GM21447 (cell line): ENCODE results near the gene PFKP.

Source experiments
- ATAC-seq: cut with Tn5 transposase; IDR thresholded peaks from one replicate; pipeline ENCODE4 v1.9.1; 2021; ENCODE audit not compliant: unreplicated experiment

PFKP gene

GRCh38 chr10:3068968-3069737 lies 1.8 kb downstream of the PFKP start:
- peak; percentile 32 for ATAC-seq

DNA sequence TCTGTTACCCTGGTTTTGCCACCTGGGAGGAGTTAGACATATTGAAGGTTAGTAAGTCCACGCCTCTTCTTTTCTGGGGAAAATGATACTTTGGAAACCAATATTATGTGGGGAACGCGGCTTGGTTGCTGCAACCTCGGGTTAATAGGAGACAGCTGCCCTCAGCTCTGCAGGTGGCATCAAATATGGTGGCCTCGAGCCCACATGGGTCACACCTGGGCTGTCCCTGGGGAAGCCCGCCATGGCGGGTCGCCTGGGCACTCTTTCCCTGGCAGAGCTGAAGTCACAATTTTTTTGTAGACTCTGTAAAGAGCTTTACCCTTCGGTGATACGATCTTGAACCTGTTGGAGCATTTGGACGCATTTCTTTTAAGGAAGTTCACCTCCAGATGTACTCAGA lies 2.5 kb downstream of the PFKP start:
- ATAC-seq, result no peak

GRCh38 chr10:3071405-3072198 lies 4.3 kb downstream of the PFKP start:
- ATAC-seq, result no peak

GRCh38 chr10:3072641-3073360 lies 5.5 kb downstream of the PFKP start:
- ATAC-seq, result no peak

GRCh38 chr10:3074145-3074665 lies 6.9 kb downstream of the PFKP start:
- no peak for ATAC-seq

DNA sequence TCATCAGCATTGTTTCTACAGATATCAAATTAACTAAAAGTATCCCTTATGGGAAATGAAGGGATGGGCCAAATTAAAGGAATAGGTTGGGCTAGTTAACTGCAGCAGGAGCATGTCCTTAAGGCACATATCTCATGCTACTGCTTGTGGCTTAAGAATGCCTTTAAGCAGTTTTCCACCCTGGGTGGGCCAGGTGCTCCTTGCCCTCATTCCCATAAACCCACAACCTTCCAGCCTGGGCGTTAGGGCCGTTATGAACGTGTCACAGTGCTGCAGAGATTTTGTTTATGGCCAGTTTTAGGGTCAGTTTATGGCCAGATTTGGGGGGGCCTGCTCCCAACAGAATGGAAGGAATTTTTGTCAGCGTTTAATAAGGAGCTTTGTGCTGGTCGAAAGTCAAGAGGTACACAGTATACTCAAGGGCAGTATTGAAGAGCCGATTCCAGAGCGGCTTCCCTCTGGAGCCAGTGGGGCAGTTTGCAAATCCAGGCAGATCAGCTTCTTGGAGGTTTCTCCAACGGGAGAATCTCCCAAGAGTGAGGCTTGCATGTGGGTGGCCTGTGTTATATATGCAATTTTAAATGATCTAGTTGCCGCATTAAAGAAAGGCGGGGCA lies 7.7 kb downstream of the PFKP start:
- no peak for ATAC-seq

GRCh38 chr10:3076138-3076537 lies 8.8 kb downstream of the PFKP start:
- no peak for ATAC-seq

GRCh38 chr10:3077509-3077908 lies 10.2 kb downstream of the PFKP start:
- ATAC-seq, result no peak

GRCh38 chr10:3077940-3078630 lies 10.7 kb downstream of the PFKP start:
- ATAC-seq, result no peak

GRCh38 chr10:3081383-3081981 lies 14.1 kb downstream of the PFKP start:
- no peak for ATAC-seq

DNA sequence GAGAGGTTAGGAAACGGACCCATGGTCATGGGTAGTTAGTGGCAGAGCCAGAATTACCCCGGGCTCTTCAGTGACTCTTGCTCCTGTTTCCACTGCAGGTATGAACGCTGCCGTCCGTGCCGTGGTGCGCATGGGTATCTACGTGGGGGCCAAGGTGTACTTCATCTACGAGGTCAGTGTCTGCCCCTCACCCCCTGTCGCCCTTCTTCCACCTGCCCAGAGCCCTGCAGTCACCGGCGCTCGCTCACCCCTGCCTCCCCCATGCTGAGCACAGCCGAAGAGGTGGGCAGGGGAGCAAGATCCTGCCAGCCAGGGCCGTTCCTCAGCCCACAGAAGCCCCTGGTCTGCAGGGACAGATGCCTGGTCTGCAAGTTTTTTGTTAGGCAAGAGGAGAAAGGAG lies 14.9 kb downstream of the PFKP start:
- no peak for ATAC-seq

- ATAC-seq, result no peak
Measured at GRCh38 chr10:3085785-3086567, 18.6 kb downstream of the PFKP start.

DNA sequence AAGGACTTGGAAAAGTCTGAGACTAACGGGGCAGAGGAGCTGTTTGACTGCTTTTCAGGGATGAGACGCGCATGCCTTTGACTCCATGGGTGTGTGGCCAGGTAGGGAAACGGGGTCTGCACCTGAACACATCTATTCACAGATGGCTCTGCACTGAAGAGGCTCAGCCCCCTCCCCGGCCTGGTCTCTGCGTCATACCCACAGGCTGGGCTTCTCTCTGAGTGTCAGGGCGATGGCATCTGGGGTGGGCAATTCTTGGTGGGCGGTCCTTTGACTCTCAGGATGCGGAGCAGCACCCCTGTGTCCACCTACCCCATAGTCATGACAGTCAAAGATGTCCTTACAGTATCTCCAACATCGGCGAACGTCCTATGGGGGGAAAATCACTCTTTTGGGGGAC lies 23.0 kb downstream of the PFKP start:
- no peak for ATAC-seq

- no peak for ATAC-seq
Measured at GRCh38 chr10:3090914-3091787, 23.8 kb downstream of the PFKP start.

- no peak for ATAC-seq
Measured at GRCh38 chr10:3091921-3092320, 24.6 kb downstream of the PFKP start.

DNA sequence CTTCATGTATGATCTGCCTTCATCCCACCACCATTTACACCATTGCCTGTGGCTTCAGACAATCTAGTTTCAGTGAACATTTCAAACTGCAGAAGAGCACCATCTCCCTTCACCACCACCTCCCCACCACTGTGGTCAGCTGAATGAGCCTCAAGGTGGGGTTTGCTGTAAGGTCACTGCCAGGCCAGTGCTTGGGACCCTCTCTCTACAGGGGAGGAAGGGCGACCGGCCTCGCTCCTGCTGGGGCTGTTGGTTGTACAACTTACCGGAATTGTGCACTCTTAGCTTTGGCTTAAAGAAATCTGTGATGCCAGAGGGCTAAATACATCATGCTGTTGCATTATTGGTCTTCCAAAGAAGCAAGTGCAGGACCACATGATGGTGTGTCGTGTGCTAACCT lies 26.6 kb downstream of the PFKP start:
- no peak for ATAC-seq

GRCh38 chr10:3094609-3095036 lies 27.3 kb downstream of the PFKP start:
- ATAC-seq, result no peak
